Suppressor macrophage (primary cell): ENCODE results near the gene LINGO1.
A peak's percentile ranks its signal among the peaks of the same experiment; 100 is the strongest.

Source experiments
- DNase-seq, 4 experiments: peaks; one replicate each; pipeline ENCODE4 v3.0.0-alpha.2; 2020 to 2022

The LINGO1 gene

GRCh38 chr15:77657634-77658238 is 25.0 kb upstream of the LINGO1 start:
- DNase-seq = no peak

- DNase-seq = peak; percentile 60 to 76 (median 64)
Observed at GRCh38 chr15:77656294-77656693, 23.6 kb upstream of the LINGO1 start.

DNA sequence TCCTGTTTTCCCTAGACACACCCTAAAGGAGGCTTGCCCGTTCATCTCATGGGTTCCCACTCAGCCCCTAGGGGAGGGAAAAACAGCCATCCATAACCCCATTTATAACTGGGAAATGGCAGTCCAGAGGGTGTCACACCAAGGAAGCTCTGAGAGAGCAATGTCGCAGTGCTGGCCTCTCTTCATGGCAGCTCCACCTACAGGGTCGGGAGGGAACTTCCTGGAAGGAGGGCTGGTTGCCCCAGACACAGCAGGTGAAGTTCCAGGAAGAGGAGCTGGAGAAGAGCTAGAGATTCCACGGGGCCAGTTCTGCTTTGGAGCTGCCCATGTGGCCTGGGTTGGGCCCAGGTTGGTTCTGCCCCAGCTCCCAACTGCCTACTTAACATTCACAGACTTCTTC is 22.3 kb upstream of the LINGO1 start:
- DNase-seq = peak in 3 of 4 experiments; percentile 10 to 21 (median 10)

DNA sequence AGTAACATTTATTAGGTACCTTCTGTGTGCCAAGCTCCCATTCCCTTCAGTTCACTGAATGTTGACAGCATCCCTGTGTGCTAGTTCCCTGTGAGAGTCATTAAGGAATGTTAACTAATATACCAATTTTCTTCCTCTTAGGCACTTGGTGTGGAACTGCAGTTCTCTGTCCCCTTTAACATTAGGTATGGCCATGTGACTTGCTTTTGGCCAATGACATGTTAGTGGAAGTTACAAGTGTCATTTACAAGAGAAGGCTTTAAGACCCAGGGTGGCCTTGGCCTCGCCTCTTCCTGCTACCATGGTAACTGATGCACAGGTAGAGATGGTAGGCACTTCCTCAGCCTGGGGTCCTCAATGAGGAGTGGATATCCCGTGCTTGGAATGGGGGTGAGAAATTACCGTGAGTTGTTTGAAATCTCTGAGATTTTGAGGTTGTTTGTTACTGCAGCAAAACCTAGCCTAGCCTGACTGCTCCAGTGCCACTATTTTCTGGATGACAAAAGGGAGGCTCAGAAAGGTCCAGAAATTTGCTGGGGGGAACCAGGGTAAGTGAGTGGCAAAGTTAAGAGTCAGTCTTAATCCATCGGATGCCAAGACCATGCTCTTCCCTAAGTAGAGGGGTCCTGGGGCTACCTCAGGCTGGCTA is 21.2 kb upstream of the LINGO1 start:
- DNase-seq = no peak

DNA sequence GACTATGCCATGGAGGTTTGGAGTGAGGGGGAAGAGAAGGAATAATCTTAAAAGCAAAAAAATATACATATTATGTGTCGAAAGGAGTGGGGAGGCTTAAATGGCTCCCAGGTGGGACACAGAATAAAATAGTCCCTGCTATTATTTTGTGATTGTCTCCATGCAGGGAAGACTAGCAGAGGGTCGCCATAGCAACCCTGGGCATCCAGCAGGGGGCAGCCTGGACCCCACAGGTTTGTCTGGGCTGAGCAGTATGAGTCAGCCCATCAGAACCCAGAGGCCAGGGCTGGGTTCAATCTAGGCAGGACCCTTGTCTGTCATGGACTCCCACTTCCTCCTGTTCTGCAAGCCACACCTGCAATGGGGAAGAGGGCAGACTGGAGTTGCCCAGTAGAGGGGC is 17.6 kb upstream of the LINGO1 start:
- DNase-seq = peak in 3 of 4 experiments; percentile 16 to 38 (median 17)

DNA sequence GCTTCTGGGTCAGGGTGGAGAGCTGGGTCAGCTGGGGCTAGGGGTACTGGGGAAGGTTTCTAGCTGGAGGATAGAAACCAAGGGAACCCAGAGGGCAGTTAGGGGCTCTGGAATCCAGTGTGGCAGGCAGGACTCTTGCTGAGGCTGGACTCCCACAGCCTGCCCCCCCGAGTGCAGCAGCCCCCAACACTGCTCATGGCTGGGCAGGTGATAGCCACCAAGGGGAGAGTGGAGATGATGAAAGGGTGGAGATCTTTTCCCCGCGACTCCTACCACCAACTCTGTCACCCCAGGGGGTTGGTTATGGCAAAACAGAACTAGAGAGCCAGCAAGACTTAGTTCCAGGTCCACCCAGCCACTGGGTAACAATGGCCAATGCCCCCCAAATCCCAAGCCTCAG is 16.9 kb upstream of the LINGO1 start:
- DNase-seq = no peak

GRCh38 chr15:77649017-77649416 is 16.3 kb upstream of the LINGO1 start:
- DNase-seq = no peak

GRCh38 chr15:77647961-77648360 is 15.2 kb upstream of the LINGO1 start:
- DNase-seq = no peak

- DNase-seq = no peak
Observed at GRCh38 chr15:77646104-77646694, 13.5 kb upstream of the LINGO1 start.

- no peak for DNase-seq
Observed at GRCh38 chr15:77645602-77646001, 12.9 kb upstream of the LINGO1 start.

- no peak for DNase-seq
Observed at GRCh38 chr15:77644543-77645247, 12.0 kb upstream of the LINGO1 start.

GRCh38 chr15:77643764-77644163 is 11.1 kb upstream of the LINGO1 start:
- no peak for DNase-seq

DNA sequence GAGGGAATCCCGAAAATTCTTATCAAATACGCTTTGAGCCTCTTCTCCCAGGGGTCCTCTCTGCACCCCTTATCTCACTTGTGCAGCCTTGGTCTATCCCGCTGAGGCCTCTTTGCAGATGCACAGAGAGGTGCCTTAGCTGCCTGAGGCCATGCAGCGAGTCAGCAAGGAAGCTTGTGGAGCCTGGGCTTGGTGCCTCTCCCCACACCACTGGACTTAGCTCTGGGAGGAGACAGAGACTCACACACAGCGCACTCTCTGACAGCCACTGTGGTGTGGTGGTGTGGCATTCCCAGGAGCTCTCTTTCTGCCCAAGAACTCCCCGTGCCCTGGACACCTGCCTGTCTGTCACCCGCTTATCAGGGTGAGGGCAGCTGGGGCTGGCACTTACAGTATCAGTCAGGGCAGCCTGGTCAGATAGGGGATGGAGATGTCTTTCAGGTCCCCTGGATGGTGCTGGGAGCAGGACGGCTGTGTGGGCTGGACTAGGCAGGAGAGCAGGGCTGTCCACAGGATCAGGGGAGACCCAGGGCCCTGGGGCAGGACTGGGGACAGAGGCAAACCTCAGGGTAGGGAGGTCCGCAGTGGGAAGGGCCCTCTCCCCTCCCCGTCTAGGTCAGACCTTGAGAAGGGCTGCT is 10.2 kb upstream of the LINGO1 start:
- no peak for DNase-seq

- no peak for DNase-seq
Observed at GRCh38 chr15:77641999-77642398, 9.3 kb upstream of the LINGO1 start.

DNA sequence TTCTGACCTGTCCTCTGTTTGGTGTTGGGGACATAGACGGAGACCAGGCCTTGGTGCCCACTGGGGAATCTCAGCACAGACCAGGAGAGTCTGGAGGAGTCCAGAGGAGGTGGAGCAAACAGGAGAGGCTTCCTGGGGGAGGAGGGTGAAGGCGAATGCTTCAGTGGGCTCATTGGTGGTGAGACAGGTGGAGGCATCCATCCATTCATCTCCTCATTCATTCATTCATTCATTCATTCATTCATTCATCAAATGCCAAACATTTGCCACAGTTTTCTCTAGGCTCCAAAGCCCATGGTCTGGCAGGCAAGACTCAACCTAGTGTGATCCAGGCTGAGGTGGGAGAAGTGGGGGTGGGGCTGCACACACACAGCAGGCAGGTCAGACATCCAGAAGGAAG is 7.9 kb upstream of the LINGO1 start:
- no peak for DNase-seq

DNA sequence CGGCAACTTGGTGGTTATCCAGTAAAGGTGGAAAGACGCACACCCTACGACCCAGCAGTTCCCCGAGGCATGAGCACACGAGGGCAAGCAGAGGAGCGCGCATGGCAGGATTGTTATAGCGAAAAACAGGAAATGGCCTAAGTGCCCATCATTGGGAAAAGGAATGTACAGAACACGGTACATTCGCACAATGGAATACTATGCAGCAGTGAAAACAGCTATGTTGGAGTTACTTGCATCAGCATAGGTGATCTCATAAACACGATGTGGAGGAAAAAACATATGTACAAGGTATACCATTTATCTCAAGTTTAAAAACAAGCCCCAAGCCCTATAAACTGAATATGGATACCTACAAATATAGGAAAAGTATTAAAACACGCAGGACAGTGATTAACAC is 6.7 kb upstream of the LINGO1 start:
- no peak for DNase-seq

DNA sequence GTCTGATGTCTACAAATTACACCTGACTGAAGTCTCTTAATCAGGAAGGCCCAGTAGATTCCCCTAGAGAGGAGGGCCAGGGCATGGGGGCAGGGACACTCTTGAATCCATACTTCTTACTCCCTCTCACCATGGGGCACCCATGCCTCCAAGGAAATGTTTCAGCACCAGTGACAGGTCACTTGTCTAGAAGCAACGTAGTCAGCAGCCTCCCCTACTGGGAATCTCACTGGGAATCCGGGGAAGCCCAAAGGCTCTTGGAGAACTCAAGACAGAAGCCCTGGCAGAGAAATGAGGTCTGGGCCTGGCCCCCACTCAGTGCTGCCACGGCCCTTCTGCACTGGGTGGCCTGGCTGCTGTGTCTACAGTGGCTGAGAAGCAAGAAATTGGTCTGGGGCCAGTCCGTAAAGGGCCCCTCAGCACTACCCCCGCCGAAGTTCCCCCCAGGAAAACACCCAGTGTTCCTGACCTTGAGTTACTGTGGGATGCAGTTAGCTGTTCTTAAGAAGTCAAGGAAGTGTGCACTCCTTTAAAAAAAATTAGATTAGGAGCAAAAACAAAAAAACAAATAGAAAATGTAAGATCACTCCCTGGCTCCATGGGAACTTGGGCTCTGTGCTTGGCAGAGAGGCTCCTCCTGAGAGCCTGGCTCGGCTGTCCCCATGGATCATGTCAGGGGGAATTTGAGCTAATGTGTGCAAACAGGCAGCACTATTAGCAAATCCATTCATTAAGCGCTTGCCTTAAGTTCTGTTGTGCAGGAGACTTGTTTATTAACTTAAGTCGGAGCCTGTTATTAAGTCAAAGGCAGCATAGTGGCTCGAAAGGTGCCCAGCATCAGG is 5.4 kb upstream of the LINGO1 start:
- DNase-seq = no peak

DNA sequence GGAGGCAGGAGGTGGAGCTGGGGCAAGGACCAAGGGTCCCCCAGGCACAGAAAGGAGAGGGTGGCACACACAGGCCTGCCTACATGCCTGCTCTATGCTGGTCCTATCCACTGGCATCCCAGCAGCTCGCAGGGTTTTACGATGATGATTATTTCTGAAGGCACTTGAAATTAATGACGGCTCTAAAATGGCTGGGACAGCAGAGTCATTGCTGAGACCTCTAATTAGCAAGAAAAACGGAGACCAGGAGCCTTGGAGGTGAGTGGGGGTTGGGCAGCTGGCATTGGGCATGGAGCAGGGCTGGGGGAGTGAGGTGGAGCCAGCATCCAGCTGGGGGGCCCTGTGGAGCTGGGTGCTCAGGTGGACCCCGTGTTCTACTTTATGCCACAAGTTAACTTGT is 3.5 kb upstream of the LINGO1 start:
- no peak for DNase-seq

- peak; percentile 65 to 81 (median 70) for DNase-seq
Observed at GRCh38 chr15:77634266-77634962, 1.7 kb upstream of the LINGO1 start.

GRCh38 chr15:77633913-77634265 is 1.2 kb upstream of the LINGO1 start:
- DNase-seq = no peak

DNA sequence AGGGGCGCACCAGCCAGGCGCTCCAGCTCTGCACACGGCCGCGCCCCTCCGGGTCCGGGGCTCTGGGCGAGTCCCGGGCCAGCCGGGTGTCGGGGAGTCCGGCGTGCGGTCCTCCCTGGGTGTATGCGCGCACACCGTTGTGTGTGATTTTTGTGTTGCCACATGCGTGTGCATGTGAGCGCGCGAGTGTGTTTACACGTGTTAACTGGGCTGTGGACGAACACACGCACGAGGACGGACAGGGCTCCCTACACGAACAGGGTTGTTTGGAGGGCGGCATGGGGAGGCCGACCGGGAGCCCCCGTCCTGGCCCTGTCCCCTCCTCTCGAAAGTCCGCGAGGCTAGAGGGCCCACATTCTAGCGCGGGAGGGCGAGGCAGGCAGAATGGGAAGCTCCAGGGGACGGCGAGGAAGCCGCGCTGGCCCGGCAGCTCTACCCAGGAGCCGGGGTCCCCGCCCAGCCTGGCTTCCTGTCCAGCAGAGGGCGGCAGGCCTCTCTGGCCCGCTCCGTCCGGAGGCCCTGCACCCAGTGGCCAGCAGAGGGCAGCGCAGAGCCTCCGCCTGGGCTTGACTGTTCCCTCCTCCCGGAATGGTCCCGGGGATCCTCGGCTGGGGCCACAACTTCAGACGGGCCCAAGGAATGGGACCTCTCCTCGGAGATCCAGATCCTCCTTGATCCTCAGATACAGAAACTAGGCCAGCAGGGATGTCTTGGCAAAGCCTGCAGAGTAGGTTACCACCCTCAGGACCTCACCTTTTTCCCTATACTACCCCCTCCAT is 611 bp upstream of the LINGO1 start:
- DNase-seq = peak; percentile 89 to 95 (median 94)
